OCI-LY3 (cell line): ENCODE results near the gene PIGX.
"Not testable (repeated sequence)": the region's sequence is repeated elsewhere in the genome, so short reads cannot be mapped to it uniquely, and the experiment has no call there.

Experiments used
- H2AFZ ChIP-seq: fragments of 200-600, 300-600 bp; shearing (Covaris generic); 2 replicates; pipeline ENCODE4 v1.6.0; 2014; ENCODE audit warnings: antibody characterized with exemption, low read depth, low read length
- H3K27ac ChIP-seq: fragments of 200-600, 300-600 bp; sonication (generic); 2 replicates; pipeline ENCODE4 v1.5.1; 2014; ENCODE audit warnings: mild to moderate bottlenecking, low read length, moderate library complexity, mixed read lengths
- H3K27me3 ChIP-seq: fragments of 200-600, 300-600 bp; sonication (generic); 2 replicates; pipeline ENCODE4 v1.6.1; 2014; ENCODE audit warnings: low read depth, low read length, mixed read lengths
- H3K36me3 ChIP-seq: fragments of 200-600, 300-600 bp; sonication (generic); replicated peaks from 2 replicates; pipeline ENCODE3; 2014; ENCODE audit warnings: low read depth, low read length, mixed read lengths
- H3K4me1 ChIP-seq: fragments of 300-600, 200-600 bp; sonication (generic); 2 replicates; pipeline ENCODE4 v1.6.1; 2014; ENCODE audit warnings: low read length, mixed read lengths
- H3K4me2 ChIP-seq: fragments of 200-600, 300-600 bp; sonication (generic); 2 replicates; pipeline ENCODE4 v1.6.1; 2014; ENCODE audit warnings: low read length, mixed read lengths
- H3K4me3 ChIP-seq: fragments of 300-600, 200-600 bp; sonication (generic); 2 replicates; pipeline ENCODE4 v1.5.1; 2014; ENCODE audit warnings: antibody characterized with exemption, mild to moderate bottlenecking, low read length, moderate library complexity
- H3K79me2 ChIP-seq: fragments of 300-600, 200-600 bp; shearing (Covaris generic); 2 replicates; pipeline ENCODE4 v1.6.1; 2014; ENCODE audit warnings: mild to moderate bottlenecking, low read length, mixed read lengths
- H3K9ac ChIP-seq: fragments of 300-600, 200-600 bp; shearing (Covaris generic); 2 replicates; pipeline ENCODE4 v1.6.0; 2014; ENCODE audit warnings: mild to moderate bottlenecking, low read length, moderate library complexity
- H3K9me3 ChIP-seq: fragments of 200-600, 300-600 bp; shearing (Covaris generic); 2 replicates; pipeline ENCODE4 v1.6.1; 2014; ENCODE audit warnings: low read length, mixed read lengths; ENCODE audit not compliant: insufficient read depth
- H4K20me1 ChIP-seq: fragments of 200-600, 300-600 bp; sonication (generic); 2 replicates; pipeline ENCODE4 v1.6.1; 2016; ENCODE audit warnings: low read length, mixed read lengths; ENCODE audit not compliant: insufficient read depth
- CTCF ChIP-seq: fragments of 200-600, 300-600 bp; sonication (generic); IDR thresholded peaks from 2 replicates; pipeline ENCODE4 v1.5.1; 2014; ENCODE audit warnings: antibody characterized with exemption, low read length, low read depth
- EZH2phosphoT487 ChIP-seq: fragments of 200-600 bp; shearing (Covaris generic); IDR thresholded peaks from 2 replicates; pipeline ENCODE4 v1.6.1; 2018; ENCODE audit warnings: antibody characterized with exemption, mixed run types, low read depth

Gene PIGX

GRCh38 chr3:196712514-196713413 lies 587 bp downstream of the PIGX start:
- TF ChIP-seq EZH2phosphoT487 (no peak), CTCF (no peak)
- Histone ChIP-seq H3K9ac (peak overlapping the region; percentile 71), H3K4me1 (peaks cover 16% of the 10 kb centered on the region), H3K27me3 (no peaks in the 10 kb centered on the region), H2AFZ (0 out of 2 replicates have a peak overlapping the region, but pooled peaks have one; percentile 55), H3K4me3 (peak overlapping the region; percentile 90), H3K27ac (peak overlapping the region; percentile 49), H3K79me2 (peaks cover 18% of the 10 kb centered on the region), H3K9me3 (no peaks in the 10 kb centered on the region), H4K20me1 (no peaks in the 10 kb centered on the region), H3K36me3 (peaks cover 4% of the 10 kb centered on the region), H3K4me2 (peak overlapping the region; percentile 83)

- Histone ChIP-seq H3K4me2 (peak overlapping the region; percentile 4; the same call in 1 of the 2 replicates), H3K36me3 (peaks cover 21% of the 10 kb centered on the region), H3K27ac (0 out of 2 replicates have a peak overlapping the region, but pooled peaks have one; percentile 8), H3K79me2 (peaks cover 18% of the 10 kb centered on the region)
- not testable (repeated sequence) for H4K20me1 ChIP-seq, H3K9me3 ChIP-seq, H3K4me3 ChIP-seq, H3K4me1 ChIP-seq, H3K9ac ChIP-seq, H3K27me3 ChIP-seq, H2AFZ ChIP-seq
These were observed 5.0 kb downstream of the PIGX start for GRCh38 chr3:196717162-196717561.

- H3K36me3 ChIP-seq, result peaks cover 27% of the 10 kb centered on the region
- no peak overlapping the region for H3K4me2 ChIP-seq
- no peak overlapping the region for H3K9ac ChIP-seq
- H3K9me3 ChIP-seq, result no peaks in the 10 kb centered on the region
- H2AFZ ChIP-seq, result no peak overlapping the region
- H3K4me3 ChIP-seq, result no peak overlapping the region
- H3K27me3 ChIP-seq, result no peaks in the 10 kb centered on the region
- TF ChIP-seq CTCF, result no peak
- TF ChIP-seq EZH2phosphoT487, result no peak
- peaks cover under 1% of the 10 kb centered on the region; the same call in 1 of the 2 replicates for H3K79me2 ChIP-seq
- H3K4me1 ChIP-seq, result peaks cover 10% of the 10 kb centered on the region
- no peak overlapping the region for H3K27ac ChIP-seq
- no peaks in the 10 kb centered on the region for H4K20me1 ChIP-seq
These were observed 8.9 kb downstream of the PIGX start for GRCh38 chr3:196721097-196721496.

- Histone ChIP-seq H3K4me1 (no peaks in the 10 kb centered on the region), H3K4me2 (no peak overlapping the region), H2AFZ (no peak overlapping the region), H3K4me3 (no peak overlapping the region), H3K79me2 (no peaks in the 10 kb centered on the region), H4K20me1 (no peaks in the 10 kb centered on the region), H3K36me3 (peaks cover 16% of the 10 kb centered on the region), H3K9me3 (no peaks in the 10 kb centered on the region), H3K9ac (no peak overlapping the region), H3K27ac (no peak overlapping the region), H3K27me3 (no peaks in the 10 kb centered on the region)
- TF ChIP-seq CTCF, result no peak
- no peak for TF ChIP-seq EZH2phosphoT487
These were observed 14.9 kb downstream of the PIGX start for GRCh38 chr3:196726788-196727675.
